BLaER1 (cell line): Measurements from ENCODE around the gene MMP17.

ENCODE experiments used
- H3K27ac ChIP-seq: shearing (Covaris generic); formaldehyde crosslinking; 2 replicates; pipeline ENCODE4 v1.8.1; 2022
- H3K27me3 ChIP-seq: shearing (Covaris generic); formaldehyde crosslinking; 2 replicates; pipeline ENCODE4 v1.8.1; 2022
- H3K36me3 ChIP-seq: shearing (Covaris generic); formaldehyde crosslinking; 2 replicates; pipeline ENCODE4 v1.8.1; 2022
- H3K4me1 ChIP-seq: shearing (Covaris generic); formaldehyde crosslinking; 2 replicates; pipeline ENCODE4 v1.8.1; 2022
- H3K4me2 ChIP-seq: shearing (Covaris generic); formaldehyde crosslinking; 2 replicates; pipeline ENCODE4 v1.8.1; 2022
- H3K4me3 ChIP-seq: shearing (Covaris generic); formaldehyde crosslinking; 2 replicates; pipeline ENCODE4 v1.8.1; 2022
- H3K9ac ChIP-seq: shearing (Covaris generic); formaldehyde crosslinking; 2 replicates; pipeline ENCODE4 v1.8.1; 2022
- H3K9me3 ChIP-seq: shearing (Covaris generic); formaldehyde crosslinking; 2 replicates; pipeline ENCODE4 v1.8.1; 2022
- H4K20me1 ChIP-seq: shearing (Covaris generic); formaldehyde crosslinking; 2 replicates; pipeline ENCODE4 v1.8.1; 2022
- Cebpa-rat ChIP-seq: shearing (Covaris generic); IDR thresholded peaks from 2 replicates; pipeline ENCODE4 v1.8.1; 2022

MMP17 gene

GRCh38 chr12:131844656-131845055 lies 16.5 kb downstream of the MMP17 start:
- H3K27ac ChIP-seq, result no peak overlapping the region
- H3K36me3 ChIP-seq, result peaks cover 64% of the 10 kb centered on the region
- no peak overlapping the region for H3K4me3 ChIP-seq
- no peak overlapping the region for H3K9ac ChIP-seq
- H3K4me1 ChIP-seq, result peaks cover 6% of the 10 kb centered on the region
- no peaks in the 10 kb centered on the region for H3K9me3 ChIP-seq
- H3K4me2 ChIP-seq, result no peak overlapping the region
- no peaks in the 10 kb centered on the region for H4K20me1 ChIP-seq
- no peak for TF ChIP-seq Cebpa-rat
- no peaks in the 10 kb centered on the region for H3K27me3 ChIP-seq

DNA sequence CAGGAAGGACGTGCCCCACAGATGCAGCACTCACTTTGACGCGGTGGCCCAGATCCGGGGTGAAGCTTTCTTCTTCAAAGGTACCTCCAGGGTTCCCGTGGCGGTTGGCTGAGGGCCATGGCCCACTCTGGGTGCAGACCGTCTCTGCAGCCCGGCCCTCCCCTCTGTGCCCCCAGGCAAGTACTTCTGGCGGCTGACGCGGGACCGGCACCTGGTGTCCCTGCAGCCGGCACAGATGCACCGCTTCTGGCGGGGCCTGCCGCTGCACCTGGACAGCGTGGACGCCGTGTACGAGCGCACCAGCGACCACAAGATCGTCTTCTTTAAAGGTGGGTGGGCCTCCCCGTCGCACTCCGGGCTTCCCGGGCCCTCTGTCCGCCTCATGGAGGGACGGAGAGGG lies 16.9 kb downstream of the MMP17 start:
- no peaks in the 10 kb centered on the region for H3K27me3 ChIP-seq
- H4K20me1 ChIP-seq, result no peaks in the 10 kb centered on the region
- TF ChIP-seq Cebpa-rat, result no peak
- H3K4me3 ChIP-seq, result no peak overlapping the region
- no peak overlapping the region for H3K4me2 ChIP-seq
- no peak overlapping the region for H3K9ac ChIP-seq
- no peak overlapping the region for H3K27ac ChIP-seq
- H3K36me3 ChIP-seq, result peaks cover 61% of the 10 kb centered on the region
- no peaks in the 10 kb centered on the region for H3K9me3 ChIP-seq
- peaks cover 6% of the 10 kb centered on the region for H3K4me1 ChIP-seq

GRCh38 chr12:131847456-131847855 lies 19.3 kb downstream of the MMP17 start:
- H3K4me3 ChIP-seq, result no peak overlapping the region
- no peaks in the 10 kb centered on the region for H3K9me3 ChIP-seq
- H3K4me1 ChIP-seq, result peaks cover 28% of the 10 kb centered on the region
- no peak overlapping the region for H3K9ac ChIP-seq
- no peak for TF ChIP-seq Cebpa-rat
- peaks cover 4% of the 10 kb centered on the region for H4K20me1 ChIP-seq
- peaks cover 42% of the 10 kb centered on the region for H3K36me3 ChIP-seq
- no peak overlapping the region for H3K27ac ChIP-seq
- H3K27me3 ChIP-seq, result no peaks in the 10 kb centered on the region
- no peak overlapping the region for H3K4me2 ChIP-seq

DNA sequence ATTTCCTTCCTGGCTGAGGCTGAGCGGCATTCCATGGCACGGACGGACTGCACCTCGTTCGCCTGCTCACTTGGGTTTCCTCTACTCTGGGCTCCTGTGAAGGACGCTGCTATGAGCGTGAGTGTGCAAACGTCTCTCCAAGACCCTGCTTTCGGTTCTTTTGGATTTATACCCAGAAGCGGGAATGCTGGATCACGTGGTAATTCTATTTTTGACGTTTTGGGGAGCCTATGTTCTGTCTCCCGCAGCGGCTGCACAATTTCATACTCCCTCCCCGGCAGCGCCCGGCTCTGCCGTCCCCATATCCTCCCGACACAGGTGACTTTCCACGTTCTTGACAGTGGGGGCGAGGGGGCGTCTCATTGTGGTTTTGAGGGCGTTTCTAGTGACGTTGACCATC lies 20.6 kb downstream of the MMP17 start:
- no peak overlapping the region for H3K9ac ChIP-seq
- H3K4me1 ChIP-seq, result peaks cover 41% of the 10 kb centered on the region
- peaks cover 13% of the 10 kb centered on the region for H4K20me1 ChIP-seq
- H3K4me2 ChIP-seq, result no peak overlapping the region
- H3K4me3 ChIP-seq, result no peak overlapping the region
- H3K27ac ChIP-seq, result no peak overlapping the region
- no peak for TF ChIP-seq Cebpa-rat
- peaks cover 42% of the 10 kb centered on the region for H3K36me3 ChIP-seq
- H3K9me3 ChIP-seq, result no peaks in the 10 kb centered on the region
- H3K27me3 ChIP-seq, result no peaks in the 10 kb centered on the region

DNA sequence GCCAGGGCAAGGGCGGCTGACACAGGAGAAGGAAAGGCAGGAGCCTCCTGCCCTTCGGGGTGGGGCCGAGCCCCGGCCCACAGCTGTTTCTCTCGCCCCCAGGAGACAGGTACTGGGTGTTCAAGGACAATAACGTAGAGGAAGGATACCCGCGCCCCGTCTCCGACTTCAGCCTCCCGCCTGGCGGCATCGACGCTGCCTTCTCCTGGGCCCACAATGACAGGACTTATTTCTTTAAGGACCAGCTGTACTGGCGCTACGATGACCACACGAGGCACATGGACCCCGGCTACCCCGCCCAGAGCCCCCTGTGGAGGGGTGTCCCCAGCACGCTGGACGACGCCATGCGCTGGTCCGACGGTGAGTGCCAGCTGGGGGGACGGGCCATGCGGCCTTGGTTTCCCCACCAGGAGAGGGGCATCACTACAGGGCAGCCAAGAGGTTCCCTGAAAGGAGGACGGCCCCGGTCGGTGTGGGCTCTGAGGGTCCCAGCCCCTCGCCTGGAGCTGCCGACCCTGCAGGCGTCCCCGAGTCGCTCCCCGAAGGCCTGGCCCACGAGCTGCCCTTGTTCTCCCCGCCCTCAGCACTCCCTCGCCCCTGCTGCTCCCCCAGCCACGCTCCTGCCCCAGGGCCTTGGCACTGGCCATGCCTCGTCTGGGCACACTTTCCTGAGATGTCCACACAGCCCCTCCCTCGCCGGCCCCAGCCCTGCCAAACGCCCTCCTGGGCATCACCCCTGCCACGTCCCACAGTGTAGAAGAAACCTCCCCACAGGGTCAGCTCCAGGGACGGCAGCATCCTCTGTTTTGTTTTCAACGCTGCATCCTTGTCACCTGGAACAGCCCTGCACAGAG lies 21.7 kb downstream of the MMP17 start:
- H3K4me1 ChIP-seq, result peaks cover 53% of the 10 kb centered on the region
- H3K27me3 ChIP-seq, result no peaks in the 10 kb centered on the region
- peaks cover 32% of the 10 kb centered on the region for H3K36me3 ChIP-seq
- H3K4me2 ChIP-seq, result peak overlapping the region; percentile 93; the same call in 1 of the 2 replicates
- no peak overlapping the region for H3K9ac ChIP-seq
- H4K20me1 ChIP-seq, result peaks cover 13% of the 10 kb centered on the region
- H3K27ac ChIP-seq, result no peak overlapping the region
- H3K4me3 ChIP-seq, result no peak overlapping the region
- no peak for TF ChIP-seq Cebpa-rat
- no peaks in the 10 kb centered on the region for H3K9me3 ChIP-seq

DNA sequence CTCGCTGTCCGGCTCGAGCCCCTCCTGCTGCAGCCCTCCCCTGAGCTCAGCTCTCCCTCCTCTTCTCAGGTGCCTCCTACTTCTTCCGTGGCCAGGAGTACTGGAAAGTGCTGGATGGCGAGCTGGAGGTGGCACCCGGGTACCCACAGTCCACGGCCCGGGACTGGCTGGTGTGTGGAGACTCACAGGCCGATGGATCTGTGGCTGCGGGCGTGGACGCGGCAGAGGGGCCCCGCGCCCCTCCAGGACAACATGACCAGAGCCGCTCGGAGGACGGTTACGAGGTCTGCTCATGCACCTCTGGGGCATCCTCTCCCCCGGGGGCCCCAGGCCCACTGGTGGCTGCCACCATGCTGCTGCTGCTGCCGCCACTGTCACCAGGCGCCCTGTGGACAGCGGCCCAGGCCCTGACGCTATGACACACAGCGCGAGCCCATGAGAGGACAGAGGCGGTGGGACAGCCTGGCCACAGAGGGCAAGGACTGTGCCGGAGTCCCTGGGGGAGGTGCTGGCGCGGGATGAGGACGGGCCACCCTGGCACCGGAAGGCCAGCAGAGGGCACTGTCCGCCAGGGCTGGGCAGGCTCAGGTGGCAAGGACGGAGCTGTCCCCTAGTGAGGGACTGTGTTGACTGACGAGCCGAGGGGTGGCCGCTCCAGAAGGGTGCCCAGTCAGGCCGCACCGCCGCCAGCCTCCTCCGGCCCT lies 22.8 kb downstream of the MMP17 start:
- Histone ChIP-seq H4K20me1 (peaks cover 13% of the 10 kb centered on the region), H3K27me3 (0 out of 2 replicates have a peak, but pooled peaks cover 3% of the 10 kb centered on the region), H3K36me3 (peaks cover 21% of the 10 kb centered on the region), H3K4me1 (peaks cover 64% of the 10 kb centered on the region), H3K27ac (peak overlapping the region; percentile 56; the same call in 1 of the 2 replicates), H3K9ac (peak overlapping the region; percentile 24; the same call in 1 of the 2 replicates), H3K4me3 (0 out of 2 replicates have a peak overlapping the region, but pooled peaks have one; percentile 51), H3K4me2 (peak overlapping the region; percentile 93), H3K9me3 (no peaks in the 10 kb centered on the region)
- no peak for TF ChIP-seq Cebpa-rat

DNA sequence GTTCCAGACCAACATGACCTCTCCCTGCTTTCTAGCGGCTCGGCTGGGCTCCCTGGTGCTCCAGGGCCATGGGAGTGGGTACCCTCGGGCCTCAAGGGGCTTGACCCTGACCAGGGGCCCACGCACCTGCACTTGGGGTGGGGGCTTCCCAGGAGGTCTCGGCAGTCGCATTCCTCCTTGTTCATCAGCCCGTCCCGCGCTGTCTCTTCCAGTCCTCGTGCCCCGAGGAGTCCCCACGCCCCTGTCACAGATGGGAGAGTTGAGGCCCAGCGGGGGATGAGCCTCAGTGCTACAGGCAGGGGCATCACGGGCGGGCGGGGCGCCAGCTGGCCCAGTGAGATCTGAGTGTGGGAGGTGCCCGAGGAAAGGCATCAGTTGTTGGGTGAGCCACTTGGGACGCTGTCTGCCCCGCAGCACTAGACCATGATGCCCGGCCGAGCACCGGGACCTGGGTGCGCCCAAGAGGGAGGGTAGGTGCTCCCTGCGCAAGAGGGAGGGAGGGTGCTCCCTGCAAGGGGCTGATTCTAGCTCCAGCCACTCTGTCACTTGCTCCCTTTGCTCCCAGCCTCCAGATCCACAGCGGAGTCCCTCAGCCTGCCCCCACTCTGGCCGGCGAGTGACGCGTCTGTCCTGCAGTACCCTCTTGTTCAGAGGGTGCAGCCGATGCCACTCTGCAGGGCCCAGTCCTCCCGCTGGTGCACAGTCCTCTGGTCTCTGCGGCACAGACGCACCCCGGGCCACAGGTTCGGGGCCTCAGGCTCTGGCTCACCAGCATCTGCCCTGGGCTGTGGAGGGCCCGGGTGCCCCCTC lies 23.8 kb downstream of the MMP17 start:
- Histone ChIP-seq H3K4me3 (peak overlapping the region; percentile 51), H3K4me2 (peak overlapping the region; percentile 93), H3K4me1 (peaks cover 70% of the 10 kb centered on the region), H3K27me3 (0 out of 2 replicates have a peak, but pooled peaks cover 3% of the 10 kb centered on the region), H4K20me1 (peaks cover 13% of the 10 kb centered on the region), H3K36me3 (peaks cover 12% of the 10 kb centered on the region; the same call in 1 of the 2 replicates), H3K9me3 (no peaks in the 10 kb centered on the region), H3K27ac (peak overlapping the region; percentile 72), H3K9ac (peak overlapping the region; percentile 53)
- TF ChIP-seq Cebpa-rat, result no peak

- peak overlapping the region; percentile 53 for H3K9ac ChIP-seq
- H3K36me3 ChIP-seq, result 0 out of 2 replicates have a peak, but pooled peaks cover 7% of the 10 kb centered on the region
- H3K9me3 ChIP-seq, result no peaks in the 10 kb centered on the region
- peak overlapping the region; percentile 51 for H3K4me3 ChIP-seq
- H3K27ac ChIP-seq, result peak overlapping the region; percentile 72
- H4K20me1 ChIP-seq, result peaks cover 13% of the 10 kb centered on the region
- 0 out of 2 replicates have a peak, but pooled peaks cover 3% of the 10 kb centered on the region for H3K27me3 ChIP-seq
- no peak for TF ChIP-seq Cebpa-rat
- H3K4me1 ChIP-seq, result peaks cover 72% of the 10 kb centered on the region
- peak overlapping the region; percentile 93 for H3K4me2 ChIP-seq
These were observed 24.5 kb downstream of the MMP17 start for GRCh38 chr12:131852551-131853299.
